HG03045 (cell line): ENCODE data around the gene HIRIP3.
"Not testable (repeated sequence)": the region's sequence is repeated elsewhere in the genome, so short reads cannot be mapped to it uniquely, and the experiment has no call there.

Experiments
- ATAC-seq: cut with Tn5 transposase; IDR thresholded peaks from one replicate; pipeline ENCODE4 v1.9.1; 2021; ENCODE audit warnings: mild to moderate bottlenecking, moderate library complexity; ENCODE audit not compliant: unreplicated experiment

The HIRIP3 gene, protein sequence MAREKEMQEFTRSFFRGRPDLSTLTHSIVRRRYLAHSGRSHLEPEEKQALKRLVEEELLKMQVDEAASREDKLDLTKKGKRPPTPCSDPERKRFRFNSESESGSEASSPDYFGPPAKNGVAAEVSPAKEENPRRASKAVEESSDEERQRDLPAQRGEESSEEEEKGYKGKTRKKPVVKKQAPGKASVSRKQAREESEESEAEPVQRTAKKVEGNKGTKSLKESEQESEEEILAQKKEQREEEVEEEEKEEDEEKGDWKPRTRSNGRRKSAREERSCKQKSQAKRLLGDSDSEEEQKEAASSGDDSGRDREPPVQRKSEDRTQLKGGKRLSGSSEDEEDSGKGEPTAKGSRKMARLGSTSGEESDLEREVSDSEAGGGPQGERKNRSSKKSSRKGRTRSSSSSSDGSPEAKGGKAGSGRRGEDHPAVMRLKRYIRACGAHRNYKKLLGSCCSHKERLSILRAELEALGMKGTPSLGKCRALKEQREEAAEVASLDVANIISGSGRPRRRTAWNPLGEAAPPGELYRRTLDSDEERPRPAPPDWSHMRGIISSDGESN

DNA sequence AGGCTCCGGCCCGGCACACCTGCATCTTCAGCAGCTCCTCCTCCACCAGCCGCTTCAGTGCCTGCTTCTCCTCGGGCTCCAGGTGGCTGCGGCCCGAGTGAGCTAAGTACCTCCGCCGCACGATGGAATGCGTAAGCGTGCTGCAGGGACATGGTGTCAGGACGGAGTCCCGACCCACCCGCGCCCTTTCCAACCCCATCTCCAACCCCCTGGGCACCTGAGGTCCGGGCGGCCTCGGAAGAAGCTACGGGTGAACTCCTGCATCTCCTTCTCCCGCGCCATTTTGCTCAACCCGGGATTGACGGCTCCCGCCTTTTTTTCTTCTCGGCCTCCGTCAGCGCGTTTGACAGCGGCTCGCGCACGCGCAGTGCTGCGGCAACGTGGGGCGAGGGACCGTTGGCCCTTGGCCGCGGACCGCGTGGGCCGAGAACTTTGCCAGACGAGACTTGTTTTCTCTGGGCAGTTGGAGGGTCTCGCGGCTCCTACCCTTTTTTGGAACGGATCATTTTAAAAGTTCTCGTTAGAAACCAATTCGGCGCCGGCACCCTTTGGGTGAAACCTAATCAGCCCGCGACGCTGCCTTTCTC is at the start of gene HIRIP3:
TSS of gene HIRIP3 (minus strand) at position 294 of the 587 bp plus-strand sequence. CDS start at position 282, 12 bp downstream.
- ATAC-seq, result peak; percentile 45

DNA sequence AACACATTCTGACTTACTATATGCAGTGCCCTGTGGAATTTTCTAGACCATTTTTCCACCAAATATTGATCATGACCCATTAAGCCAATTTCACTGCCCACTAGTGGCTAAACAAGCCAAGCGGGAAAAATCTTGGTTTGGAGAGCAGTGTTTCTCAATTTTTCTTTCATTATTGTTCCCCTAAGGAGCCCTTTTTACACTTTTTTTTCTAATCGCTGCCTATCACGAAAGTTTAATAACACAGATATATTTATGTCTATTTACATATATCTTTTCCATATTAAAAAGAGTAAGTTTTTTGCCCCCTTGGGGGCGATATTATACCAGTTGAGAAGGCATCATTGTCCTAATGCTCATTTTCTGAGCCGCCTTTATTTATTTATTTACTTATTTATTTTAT is 46.4 kb upstream of the HIRIP3 start:
- ATAC-seq, result no peak

DNA sequence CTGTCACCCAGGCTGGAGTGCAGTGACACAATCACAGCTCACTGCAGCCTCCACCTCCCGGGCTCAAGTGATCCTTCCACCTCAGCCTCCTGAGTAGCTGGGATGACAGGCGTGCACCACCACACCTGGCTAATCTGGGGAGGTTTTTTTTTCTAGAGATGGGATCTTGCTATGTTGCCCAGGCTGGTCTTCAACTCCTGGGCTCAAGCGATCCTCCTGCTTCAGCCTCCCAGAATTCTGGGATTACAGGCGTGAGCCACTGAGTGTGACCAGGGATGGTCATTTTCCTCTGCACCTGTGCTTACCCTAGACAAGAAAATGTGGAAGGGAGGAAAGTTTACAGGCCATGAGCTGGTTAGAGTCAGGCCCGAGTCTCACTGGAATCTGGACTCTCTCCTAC is 45.3 kb upstream of the HIRIP3 start:
- ATAC-seq, result not testable (repeated sequence)

DNA sequence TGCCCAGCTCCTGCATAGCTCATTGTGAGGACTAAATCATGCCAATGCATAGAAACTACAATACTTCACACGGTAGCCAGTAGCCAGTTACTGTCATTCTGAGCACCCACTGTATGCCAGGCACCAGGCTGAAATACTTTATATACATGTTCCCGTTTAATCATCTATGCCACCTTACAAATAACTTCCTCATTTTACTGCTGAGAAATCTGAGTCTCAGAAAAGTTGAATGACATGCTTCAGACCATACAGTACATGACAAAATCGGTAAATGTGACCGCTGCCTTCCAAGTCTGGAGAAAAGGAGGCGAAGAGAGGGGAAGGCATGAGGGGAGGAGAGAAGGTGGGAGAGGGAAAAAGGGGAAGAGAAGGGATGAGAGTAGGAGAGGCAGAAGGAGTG is 44.8 kb upstream of the HIRIP3 start:
- no peak for ATAC-seq

DNA sequence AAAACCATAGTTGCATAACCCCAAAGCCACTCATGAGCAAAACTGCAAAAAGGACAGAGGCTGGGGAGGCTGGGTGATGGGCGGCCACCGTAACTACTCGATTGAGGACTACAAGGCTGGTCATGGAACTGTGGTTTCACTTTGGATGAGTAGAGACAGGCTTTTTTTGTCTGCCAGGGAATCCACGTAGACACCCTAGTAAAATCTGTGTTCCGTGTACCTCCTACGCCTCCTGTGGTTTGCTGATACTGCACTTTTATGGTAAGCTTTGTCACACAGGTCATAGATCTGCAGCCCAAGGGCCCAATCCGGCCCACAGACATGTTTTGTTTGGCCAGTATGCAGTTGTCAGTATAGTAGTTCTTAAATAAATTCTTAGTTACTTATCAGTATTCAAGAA is 37.9 kb upstream of the HIRIP3 start:
- no peak for ATAC-seq

DNA sequence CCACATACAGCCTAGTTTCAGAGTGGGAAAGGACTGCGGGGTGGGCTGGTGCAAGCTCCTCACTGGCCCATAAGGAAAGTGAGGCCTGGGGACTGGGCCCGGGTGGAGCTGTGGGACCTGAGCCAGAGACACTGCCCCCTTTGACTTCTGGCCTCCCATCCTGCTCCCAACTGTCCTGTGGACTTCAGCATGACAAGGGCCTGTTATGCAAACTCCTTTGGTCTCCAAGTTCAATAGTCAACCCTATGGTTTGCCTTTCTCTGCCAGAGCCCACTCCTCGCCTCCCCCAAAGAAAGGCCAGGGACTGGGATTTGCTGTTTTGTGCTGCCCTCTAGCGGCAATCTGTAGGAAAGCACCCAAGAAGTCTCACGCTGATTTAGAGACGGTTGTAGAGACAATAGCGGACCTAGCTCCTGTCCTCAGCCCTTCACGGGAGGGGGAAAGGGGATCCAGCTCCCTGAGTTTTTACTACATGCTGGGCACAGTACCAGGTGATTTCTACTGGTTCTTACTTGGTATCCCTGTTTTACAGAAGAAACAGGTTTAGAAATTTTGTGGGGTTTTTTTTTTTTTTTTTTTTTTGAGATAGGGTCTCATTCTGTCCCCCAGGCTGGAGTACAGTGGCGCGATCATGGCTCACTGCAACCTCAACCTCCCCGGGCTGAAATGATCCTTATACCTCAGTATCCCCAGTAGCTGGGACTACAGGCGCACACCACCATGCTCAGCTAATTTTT is 36.8 kb upstream of the HIRIP3 start:
- no peak for ATAC-seq

DNA sequence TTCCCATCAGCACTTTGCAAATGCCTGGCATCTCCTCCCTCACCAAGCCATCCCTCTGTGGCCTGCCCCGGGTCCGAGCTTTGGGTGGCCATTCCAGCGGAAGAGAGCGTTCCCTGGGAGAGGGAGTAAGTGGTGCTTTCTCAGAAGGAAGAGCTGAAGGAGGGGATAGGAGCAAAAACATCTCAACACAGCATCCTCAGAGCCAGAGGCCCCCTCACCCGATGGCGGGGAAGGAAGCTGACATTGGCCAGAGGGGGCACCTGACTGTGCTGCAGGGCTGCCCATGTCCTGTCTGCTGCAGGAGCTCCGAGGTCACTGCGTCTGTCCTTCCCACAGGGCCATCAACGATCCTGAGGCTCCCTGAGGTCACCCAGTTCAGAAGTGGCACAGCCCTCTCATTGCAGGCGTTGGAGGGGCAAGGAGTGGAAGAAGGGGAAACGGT is 36.1 kb upstream of the HIRIP3 start:
- no peak for ATAC-seq

DNA sequence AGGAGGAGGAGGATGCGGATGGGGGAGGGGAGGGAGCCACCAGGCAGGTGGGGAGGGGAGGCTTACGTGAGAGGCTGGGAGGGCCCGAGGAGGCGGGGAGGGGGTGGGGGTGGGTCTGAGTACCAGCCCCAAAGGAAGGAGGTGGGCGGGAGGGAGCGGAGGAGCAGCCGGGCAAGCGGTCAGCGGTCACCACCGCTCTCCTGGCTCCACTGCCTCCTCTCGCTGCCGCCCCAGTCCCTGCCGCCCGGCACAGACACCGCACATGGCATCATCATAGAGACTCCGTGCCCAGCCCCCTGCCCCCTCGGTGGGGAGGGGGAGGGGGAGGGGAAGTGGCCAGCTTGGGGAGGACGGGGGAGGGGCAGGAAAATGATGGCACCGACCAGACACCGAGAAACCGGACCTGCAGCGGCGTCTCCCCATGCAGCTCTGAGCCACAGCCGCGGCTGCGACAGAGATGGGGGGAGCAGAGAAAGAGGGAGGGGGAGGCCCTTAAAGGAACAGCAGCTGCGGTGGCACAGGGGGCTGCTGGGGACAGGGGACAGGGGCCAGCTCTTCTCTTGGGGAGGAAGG is 35.5 kb upstream of the HIRIP3 start, which contains the start of gene TLCD3B:
TSS of gene TLCD3B (minus strand) at position 431 of the 573 bp plus-strand sequence. CDS start 744 bp downstream, outside the sequence.
- no peak for ATAC-seq

DNA sequence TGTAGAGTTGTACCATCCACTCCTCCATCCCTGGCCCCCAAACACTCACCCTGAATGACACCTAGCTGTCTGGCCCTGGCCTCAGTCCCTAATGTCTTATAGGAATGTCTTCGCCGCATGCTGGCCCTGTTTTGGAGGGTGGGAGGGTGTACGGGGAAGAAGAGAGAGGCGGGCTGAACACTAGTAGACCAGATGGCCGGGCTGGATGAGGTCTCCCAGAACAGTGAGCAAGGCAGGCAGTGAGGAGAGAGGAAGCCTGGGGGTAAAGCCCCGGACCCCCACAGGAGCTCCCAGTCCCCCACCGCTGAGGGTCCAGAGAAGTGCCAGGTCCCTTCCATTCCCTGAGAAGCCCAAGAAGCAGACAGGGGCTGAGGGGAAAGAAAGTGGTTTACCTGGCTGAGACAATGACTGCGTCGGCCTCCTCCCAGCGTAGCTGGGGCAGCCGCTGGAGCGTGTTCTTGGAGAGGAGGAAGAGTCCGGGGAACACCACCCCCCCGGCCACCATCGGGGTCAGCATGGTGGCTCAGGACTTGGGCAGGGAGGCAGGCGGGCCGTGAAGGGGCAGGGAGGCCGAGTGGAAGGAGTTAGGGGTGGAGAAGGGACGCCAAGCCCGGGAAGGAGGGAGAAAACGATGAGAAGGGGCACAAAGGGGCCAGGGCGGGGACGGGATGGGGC is 34.7 kb upstream of the HIRIP3 start:
- ATAC-seq, result no peak

DNA sequence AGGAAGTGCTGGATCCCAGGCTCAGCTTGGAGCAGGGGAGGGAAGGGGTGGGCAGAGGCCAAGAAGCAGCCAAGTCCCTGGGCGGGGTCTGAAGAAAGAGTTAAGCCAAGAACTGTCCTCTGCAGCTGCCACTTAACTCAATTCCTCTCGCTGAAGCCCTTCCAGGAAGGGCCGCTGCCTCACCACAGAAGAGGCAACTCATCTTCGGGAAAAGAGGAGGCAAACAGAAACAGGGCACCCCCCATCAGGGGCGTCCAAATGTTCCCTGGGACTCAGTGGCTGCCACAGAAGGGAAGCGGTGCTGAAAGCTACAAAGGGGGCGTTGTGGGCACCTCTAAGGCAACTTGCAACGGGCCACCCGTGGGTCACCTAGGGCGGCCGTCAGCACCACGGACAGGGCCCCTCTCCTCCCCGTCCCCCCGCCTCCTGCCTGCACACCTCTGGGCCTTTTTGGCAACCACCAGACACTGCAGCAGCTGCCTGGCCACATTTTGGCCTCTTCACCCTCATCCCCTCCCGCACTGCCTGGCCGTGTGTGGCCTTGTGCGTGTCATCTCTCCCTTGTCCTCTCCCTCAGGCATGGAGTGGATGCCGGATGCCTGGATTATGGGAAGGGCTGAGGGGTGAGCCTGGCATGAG is 33.1 kb upstream of the HIRIP3 start:
- no peak for ATAC-seq

DNA sequence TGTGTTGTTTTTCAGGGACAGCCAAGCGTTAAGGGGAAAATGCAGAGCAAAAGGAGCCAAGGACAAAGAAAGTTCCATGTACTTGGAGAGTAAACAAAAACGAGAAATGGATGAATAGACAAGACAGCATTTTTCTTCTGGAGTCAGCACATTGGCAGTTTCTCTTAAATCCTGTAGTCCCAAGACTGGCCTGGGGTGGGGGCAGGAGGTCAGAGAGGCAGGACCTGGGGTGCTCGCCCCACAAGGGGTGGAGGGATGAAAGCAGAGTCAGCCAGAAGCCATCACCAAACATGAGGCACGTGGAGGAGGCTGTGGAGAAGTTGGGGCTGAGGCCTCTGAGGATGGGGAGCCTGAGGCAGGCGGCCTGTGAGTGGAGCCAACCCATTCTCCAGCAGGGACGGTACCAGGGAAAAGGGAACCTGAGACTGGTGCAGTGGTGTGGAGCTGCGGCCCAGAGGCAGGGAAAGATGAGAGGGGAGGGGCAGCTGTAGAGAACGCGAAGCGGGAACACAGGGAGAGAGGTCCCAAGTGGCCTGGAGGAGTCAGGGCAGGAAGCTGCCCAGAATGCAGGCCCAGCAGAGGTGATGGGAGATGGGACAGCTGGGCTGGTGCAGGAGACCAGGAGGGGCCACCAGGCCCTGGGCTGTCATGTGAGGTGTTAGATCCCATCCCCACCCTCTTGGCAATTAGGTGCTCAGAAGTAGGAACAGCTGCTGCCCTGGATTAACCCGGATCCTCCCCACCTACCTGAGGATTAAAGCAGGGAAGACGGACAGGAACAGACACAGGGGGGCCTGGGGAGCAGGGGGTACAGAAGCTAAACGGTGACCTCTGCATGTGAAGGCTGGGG is 32.4 kb upstream of the HIRIP3 start:
- no peak for ATAC-seq

DNA sequence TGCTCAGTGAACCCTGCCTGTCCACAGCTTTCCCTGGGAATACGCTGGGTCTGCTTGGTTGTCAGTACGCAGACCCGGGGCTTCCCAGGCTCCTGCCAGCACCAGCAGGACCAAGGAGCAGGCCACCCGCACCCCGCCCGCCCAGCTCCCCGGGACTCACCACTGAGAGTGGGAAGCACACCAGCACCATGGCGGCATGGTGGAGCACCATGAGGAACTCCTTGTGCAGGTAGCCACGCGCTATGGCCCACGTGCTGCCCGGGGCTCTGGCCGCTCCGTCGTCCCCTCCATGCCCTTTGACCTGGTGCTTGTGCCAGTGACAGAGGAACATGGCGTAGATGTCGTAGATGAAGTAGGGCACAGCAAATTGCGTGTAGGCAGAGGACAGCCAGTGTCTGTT is 31.0 kb upstream of the HIRIP3 start:
- ATAC-seq, result no peak

DNA sequence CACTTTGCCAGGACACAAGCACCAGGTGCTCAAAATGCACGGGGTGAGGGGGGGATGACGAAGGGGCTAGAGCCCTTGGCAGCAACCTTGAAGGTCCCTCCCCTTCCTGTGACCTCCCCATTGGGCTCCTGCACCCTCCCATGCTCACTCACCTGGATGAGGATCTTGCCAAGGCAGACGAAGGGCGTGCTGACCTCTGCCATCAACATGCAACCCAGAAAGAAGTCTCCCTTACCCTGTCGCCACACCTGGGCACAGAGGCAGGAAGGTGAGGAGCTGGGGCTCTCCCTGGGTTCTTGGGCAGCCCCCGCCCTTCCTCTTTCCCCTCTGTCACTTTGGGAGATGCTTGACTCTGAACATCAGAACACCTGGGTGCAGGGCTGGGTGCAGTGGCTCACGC is 30.2 kb upstream of the HIRIP3 start:
- ATAC-seq, result no peak

DNA sequence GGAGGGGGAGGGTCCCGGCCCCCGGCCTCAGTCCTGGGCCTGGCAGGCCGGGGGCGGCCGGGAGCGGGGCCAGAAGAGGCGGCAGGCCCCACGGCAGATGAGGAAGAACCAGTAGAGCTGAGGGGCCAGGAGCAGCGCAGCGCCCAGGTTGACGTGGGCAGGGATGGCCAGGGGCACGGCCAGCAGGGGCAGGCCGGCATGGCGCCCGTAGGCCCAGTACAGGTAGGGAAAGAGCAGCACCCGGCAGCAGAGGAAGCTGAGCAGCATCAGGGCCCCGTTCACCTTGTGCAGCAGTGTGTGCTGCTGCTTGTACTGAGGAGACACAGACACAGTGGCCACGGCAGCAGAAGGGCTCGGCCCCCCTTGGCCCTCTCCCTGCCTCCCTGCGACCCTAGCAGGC is 29.7 kb upstream of the HIRIP3 start:
- ATAC-seq, result no peak

DNA sequence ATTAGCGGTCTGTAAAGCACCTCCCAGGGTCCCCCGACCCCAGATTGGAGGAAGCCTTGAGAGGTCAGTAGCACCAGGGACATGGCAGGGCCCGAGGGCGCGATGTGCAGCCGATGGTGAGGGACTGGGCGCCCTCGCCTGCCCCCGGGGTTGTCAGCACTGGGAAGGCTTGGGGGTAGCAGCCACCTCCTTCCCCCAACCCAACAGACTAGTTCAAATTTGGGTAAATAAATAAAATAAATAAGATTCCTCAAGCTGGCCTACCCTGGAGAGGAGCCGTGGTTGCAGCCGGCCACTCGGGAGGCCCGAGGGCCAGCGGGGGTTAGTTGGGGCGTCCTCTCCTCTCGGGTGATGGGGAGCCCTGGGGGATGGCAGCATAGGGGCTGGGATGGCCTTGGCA is 29.0 kb upstream of the HIRIP3 start:
- no peak for ATAC-seq

DNA sequence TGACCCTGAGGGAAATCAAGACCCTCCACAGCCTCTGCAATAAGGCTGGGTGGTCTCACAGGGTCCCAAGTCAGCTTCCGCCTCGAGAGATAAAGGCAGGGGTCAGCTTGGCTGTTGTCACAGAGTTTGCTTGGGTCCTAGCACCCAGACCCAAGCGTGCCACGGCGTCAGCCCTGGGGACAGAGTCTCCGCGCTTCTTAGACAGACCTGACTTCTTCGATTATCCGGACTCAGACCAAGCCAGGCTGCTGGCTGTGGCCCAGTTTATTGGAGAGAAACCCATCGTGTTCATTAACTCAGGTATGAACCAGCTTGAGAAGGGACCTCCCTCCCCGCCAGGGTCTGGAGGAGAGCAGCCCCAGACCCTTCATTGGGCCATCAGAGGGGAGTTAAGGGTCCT is 28.2 kb upstream of the HIRIP3 start:
- no peak for ATAC-seq

DNA sequence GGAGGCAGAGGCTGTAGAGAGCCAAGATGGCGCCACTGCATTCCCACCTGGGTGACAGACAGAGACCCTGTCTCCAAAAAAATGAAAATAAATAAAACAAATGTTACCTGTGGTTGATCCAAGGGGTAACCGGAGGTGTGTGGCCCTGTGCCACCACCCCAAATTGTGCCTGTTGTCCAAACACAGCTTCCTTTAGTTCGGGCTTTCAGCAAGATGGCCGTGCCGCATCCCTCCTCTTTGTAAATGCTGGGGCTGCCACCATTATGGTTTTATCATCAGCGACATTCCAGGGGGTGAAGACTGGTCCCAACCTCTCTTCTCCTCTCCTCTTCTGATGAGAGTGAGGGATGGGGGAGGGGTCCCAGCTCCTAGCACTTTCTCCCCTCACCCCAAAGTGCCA is 27.5 kb upstream of the HIRIP3 start, which contains the start of gene C16orf92:
TSS of gene C16orf92 (plus strand) at position 312 of the 400 bp plus-strand sequence. CDS start 143 bp downstream, outside the sequence.
- ATAC-seq, result no peak

DNA sequence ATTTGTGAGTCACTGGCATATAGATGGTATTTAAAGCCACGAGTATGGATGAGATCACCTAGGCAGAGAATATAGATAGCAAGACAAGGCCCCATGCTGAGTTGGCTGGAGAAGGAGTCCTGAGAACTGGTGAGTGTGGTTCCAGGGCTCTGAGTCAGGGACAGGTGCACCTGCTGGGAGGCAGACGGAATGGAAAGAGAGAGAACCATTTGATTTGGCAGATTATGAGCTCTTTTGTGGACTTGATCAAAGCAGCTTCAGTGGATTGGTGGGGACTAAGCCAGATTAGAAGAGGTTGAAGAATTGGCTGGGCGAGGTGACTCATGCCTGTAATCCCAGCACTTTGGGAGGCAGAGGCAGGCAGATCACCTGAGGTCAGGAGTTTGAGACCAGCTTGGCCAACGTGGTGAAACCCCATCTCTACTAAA is 23.3 kb upstream of the HIRIP3 start:
- no peak for ATAC-seq

DNA sequence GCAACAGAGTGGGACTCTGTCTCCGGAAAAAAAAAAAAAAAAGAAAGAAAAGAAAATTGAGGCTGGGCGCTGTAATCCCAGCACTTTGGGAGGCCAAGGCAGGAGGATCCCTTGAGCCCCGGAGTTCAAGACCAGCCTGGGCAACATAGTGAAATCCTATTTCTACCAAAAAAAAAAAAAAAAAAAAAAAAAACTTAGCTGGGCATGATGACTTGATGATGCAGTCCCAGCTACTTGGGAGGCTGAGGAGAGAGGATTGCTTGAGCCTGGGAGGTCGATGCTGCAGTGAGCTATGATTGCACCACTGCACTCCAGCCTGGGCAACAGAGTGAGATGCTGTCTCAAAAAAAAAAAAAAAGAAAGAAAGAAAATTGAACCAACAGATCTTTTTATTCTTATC is 22.5 kb upstream of the HIRIP3 start:
- ATAC-seq, result not testable (repeated sequence)
